ENCODE results near the gene ANKRD33B. TPM values are rescaled to one million over a fixed set of nuclear protein-coding genes. Genes with fewer than 3 reads are reported as not detected.
A peak's percentile ranks its signal among the peaks of the same experiment; 100 is the strongest.

ANKRD33B gene
- total and polyA plus RNA-seq, 2 of the 8 experiments (the other 6 are each of a cell fraction or from before 2014, with no cell fraction given), result 6.9 to 20.6 TPM

GRCh38 chr5:10652151-10652550, 88.3 kb downstream of the ANKRD33B start:
- Histone ChIP-seq H3K4me1 (replicated peaks in 1 of 4; ENCODE audit: control insufficient read depth in 3 of 4, insufficient read depth in 4 of 4, low read length in 3 of 4) (peaks cover 2 to 13% (median 6%) of the 10 kb centered on the region in 4 experiments), H3K9me3 (ENCODE audit: insufficient read depth in 2 of 2, low read depth in 1 of 2, low read length in 1 of 2) (no peaks in the 10 kb centered on the region), H2BK12ac (ENCODE audit: low read depth, low read length) (no peak overlapping the region), H2BK20ac (ENCODE audit: low read length) (no peak overlapping the region), H3K4ac (replicated peaks; ENCODE audit: insufficient read length, low read depth, low read length) (no peak overlapping the region), H2BK5ac (ENCODE audit: low read depth, low read length) (no peak overlapping the region), H4K20me1 (replicated peaks in 1 of 2; ENCODE audit: control insufficient read depth in 1 of 2, insufficient read depth in 2 of 2, low read length in 2 of 2) (peaks cover 0 to 6% of the 10 kb centered on the region in 2 experiments), H3K4me3 (ENCODE audit: extremely low read depth in 1 of 4, insufficient read depth in 2 of 4, low read depth in 3 of 4, low read length in 4 of 4) (no peak overlapping the region), H3K14ac (ENCODE audit: insufficient read length) (no peak overlapping the region), H2AK5ac (ENCODE audit: low read depth, low read length) (no peak overlapping the region), H4K91ac (replicated peaks; ENCODE audit: insufficient read length, low read length) (no peak overlapping the region), H3K27me3 (replicated peaks in 1 of 4; ENCODE audit: control insufficient read depth in 3 of 4, extremely low read depth in 1 of 4, insufficient read depth in 3 of 4, low read length in 3 of 4) (no peaks in the 10 kb centered on the region), H3K56ac (replicated peaks; ENCODE audit: insufficient read length, low read depth, low read length) (no peak overlapping the region), H4K8ac (ENCODE audit: extremely low read depth, insufficient read depth, low read length) (no peak overlapping the region), H4K5ac (ENCODE audit: insufficient read length, low read depth, low read length) (no peak overlapping the region), H2BK15ac (ENCODE audit: low read length) (no peak overlapping the region), H3K36me3 (ENCODE audit: control insufficient read depth in 2 of 4, insufficient read depth in 4 of 4, low read length in 3 of 4) (peaks cover 0 to 13% (median under 1%) of the 10 kb centered on the region in 4 experiments; a peak in 5 of 8 replicates), H3K4me2 (ENCODE audit: insufficient read depth in 1 of 2, low read depth in 2 of 2, low read length in 2 of 2) (no peak overlapping the region), H3K23ac (ENCODE audit: insufficient read length) (no peak overlapping the region), H3K27ac (ENCODE audit: low read depth, low read length) (no peak overlapping the region), H3K9ac (replicated peaks in 1 of 4; ENCODE audit: extremely low read depth in 1 of 4, low read depth in 3 of 4, low read length in 3 of 4) (no peak overlapping the region), H3K79me1 (ENCODE audit: low read depth, low read length) (peaks cover 6% of the 10 kb centered on the region), H3K18ac (ENCODE audit: extremely low read depth, low read length) (no peak overlapping the region), H3K23me2 (ENCODE audit: low read depth, low read length) (0 out of 2 replicates have a peak, but pooled peaks cover 2% of the 10 kb centered on the region), H3K79me2 (ENCODE audit: control insufficient read depth in 1 of 2, insufficient read depth in 2 of 2, low read length in 2 of 2) (no peaks in the 10 kb centered on the region; a peak in 1 of 4 replicates), H2AFZ (ENCODE audit: low read length) (no peak overlapping the region), H2BK120ac (replicated peaks; ENCODE audit: low read depth, low read length) (no peak overlapping the region)
- WGBS, 2 experiments (ENCODE audit: extremely low coverage in 1 of 2, insufficient coverage in 1 of 2, insufficient read length in 1 of 2, insufficient replicate concordance in 2 of 2, low coverage in 1 of 2, low lambda C conversion rate in 2 of 2, missing lambda C conversion rate in 1 of 2), result 90% methylated on average over 13 of the region's 13 CpGs; no CpG with 5 or more reads in 1 of the 2 experiments
- ChIA-PET POLR2A (ENCODE audit: partially characterized antibody) (interaction anchor here (0.6 to 1.2 kb wide), 5 partner anchors 10 to 22 kb away, joined by 3 read pairs; no protein-coding TSS in a partner anchor), CTCF (ENCODE audit: partially characterized antibody) (interaction anchor here (0.6 to 1.9 kb wide), 10 partner anchors 14 to 224 kb away, joined by 3 to 12 read pairs (median 3); no protein-coding TSS in a partner anchor)
- DNase-seq (ENCODE audit: low read depth in 1 of 2, low spot score in 2 of 2), result no peak
- TF ChIP-seq RAD21 (IDR thresholded peaks at IDR 0.05 in 1 of 2, conservative IDR thresholded peaks at IDR 0.05 in 1 of 2; ENCODE audit: low read depth in 2 of 2, low read length in 2 of 2) (peak in 1 of 2 experiments; percentile 18; a peak in 1 of 4 replicates), CHD1 (IDR thresholded peaks at IDR 0.05; ENCODE audit: low read depth, low read length) (no peak)
- no peak for FAIRE-seq
